NCI-H2196 treated with DMSO at 0.1 percent for 48 hours (cell line): ENCODE results near the gene LILRA5.
A peak's percentile ranks its signal among the peaks of the same experiment; 100 is the strongest.
"Not testable (repeated sequence)": the region's sequence is repeated elsewhere in the genome, so short reads cannot be mapped to it uniquely, and the experiment has no call there.

ENCODE experiments used
- DNase-seq: peaks from one replicate; lab custom pipeline; 2025; ENCODE audit not compliant: unreplicated experiment; lab: John Stamatoyannopoulos, UW

LILRA5 gene

DNA sequence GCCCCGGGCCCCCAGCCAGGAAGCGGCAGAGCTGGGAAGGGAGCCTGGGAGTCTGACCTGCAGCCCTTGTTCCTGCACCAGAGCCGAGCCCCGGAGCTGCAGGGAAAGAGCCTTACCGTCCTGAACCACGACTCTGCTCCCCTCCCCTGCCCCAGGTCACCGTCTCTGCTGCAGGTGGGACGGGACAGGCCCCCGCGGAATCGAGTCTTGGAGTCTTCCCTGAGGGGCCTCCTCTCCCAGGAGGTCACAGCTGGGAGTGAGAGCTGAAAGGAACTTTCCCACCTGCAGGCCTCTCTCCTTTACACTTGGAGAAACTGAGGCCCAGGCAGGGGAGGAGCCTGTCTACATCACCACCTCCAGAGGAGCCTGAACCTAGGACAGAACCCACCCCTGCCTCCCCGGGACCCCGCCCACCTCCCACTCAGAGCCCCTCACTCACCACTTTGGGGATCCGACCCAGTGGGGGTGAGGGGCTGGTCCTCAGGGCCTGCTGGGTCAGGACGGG, 35.8 kb downstream of the LILRA5 start:
- not testable (repeated sequence) for DNase-seq

DNA sequence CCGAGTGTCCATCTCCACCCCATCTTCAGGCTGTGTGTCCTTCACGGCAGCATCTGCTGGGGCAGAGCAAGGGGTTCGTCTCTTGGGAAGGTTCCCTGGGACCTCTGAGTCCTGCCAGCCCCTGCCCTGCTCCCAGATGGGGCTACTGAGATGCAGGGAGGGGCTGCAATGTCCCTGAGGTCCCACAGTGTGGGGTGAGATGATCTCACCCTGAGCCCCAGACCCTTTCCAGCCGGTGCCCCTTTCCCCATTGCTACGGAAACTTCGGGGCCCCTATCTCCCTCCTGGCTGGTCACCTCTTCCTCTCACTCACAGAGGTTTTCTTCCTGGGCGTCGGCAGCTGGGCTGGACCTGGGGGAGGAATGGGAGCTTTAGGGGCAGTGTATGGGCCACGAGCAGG, 37.0 kb downstream of the LILRA5 start:
- DNase-seq = no peak

- not testable (repeated sequence) for DNase-seq
These were observed 38.5 kb downstream of the LILRA5 start for GRCh38 chr19:54274516-54274915.

- DNase-seq = no peak
These were observed 39.1 kb downstream of the LILRA5 start for GRCh38 chr19:54273821-54274220.

- DNase-seq = not testable (repeated sequence)
These were observed 40.8 kb downstream of the LILRA5 start for GRCh38 chr19:54272181-54272580.

- DNase-seq = not testable (repeated sequence)
These were observed 41.4 kb downstream of the LILRA5 start for GRCh38 chr19:54271587-54271986.

GRCh38 chr19:54271106-54271505, 41.9 kb downstream of the LILRA5 start:
- DNase-seq = no peak

DNA sequence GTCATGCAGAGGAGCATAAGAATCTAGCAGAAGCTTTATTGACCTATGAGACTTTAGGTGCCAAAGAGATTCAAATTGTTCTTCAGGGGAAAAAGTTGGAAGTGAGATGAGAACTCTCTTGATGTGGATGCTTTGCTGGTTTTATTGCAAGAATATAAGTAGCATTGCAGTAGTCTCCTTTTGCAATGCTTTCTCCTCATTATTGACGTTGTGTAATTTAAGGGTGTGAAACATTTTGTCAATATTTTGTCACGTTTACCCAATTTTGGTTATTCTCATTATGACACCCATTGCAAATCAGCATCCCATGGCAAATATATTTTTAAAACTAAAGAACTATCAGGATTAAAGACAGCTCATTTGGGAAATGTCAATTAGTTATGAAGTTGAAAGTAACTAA, 44.0 kb downstream of the LILRA5 start:
- DNase-seq = no peak

GRCh38 chr19:54266133-54266532, 46.8 kb downstream of the LILRA5 start:
- peak; percentile 18 for DNase-seq

GRCh38 chr19:54262470-54262869, 50.5 kb downstream of the LILRA5 start:
- no peak for DNase-seq

GRCh38 chr19:54262066-54262465, 50.9 kb downstream of the LILRA5 start:
- no peak for DNase-seq

DNA sequence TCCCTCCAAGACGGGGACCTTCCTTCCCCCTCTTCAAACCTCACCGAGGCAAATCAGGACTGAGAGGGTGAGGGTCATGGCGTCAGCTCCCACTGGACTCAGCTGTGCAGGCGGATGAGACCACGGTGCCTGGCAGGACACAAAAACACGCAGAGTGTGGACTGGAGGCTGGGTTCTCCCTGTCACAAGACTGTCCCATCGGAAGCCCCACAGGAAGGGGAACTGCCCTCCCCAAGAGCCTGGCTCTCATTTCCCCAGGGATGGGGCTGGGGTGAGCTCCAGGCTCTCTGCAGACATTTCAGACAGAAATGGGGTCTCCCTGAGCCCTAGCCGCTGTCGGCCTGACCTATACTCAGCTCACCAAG, 55.9 kb downstream of the LILRA5 start, which contains the start of gene LILRB5:
LILRB5 (minus strand) TSS at position 158 of the 365 bp plus-strand sequence; CDS start at position 78, 80 bp downstream.
- no peak for DNase-seq
